NCI-H524 (cell line): ENCODE results near the gene NAA20.

ENCODE experiments used
- DNase-seq, 2 experiments: peaks; one replicate each; lab custom pipeline; 2025; lab: John Stamatoyannopoulos, UW

The NAA20 gene

DNA sequence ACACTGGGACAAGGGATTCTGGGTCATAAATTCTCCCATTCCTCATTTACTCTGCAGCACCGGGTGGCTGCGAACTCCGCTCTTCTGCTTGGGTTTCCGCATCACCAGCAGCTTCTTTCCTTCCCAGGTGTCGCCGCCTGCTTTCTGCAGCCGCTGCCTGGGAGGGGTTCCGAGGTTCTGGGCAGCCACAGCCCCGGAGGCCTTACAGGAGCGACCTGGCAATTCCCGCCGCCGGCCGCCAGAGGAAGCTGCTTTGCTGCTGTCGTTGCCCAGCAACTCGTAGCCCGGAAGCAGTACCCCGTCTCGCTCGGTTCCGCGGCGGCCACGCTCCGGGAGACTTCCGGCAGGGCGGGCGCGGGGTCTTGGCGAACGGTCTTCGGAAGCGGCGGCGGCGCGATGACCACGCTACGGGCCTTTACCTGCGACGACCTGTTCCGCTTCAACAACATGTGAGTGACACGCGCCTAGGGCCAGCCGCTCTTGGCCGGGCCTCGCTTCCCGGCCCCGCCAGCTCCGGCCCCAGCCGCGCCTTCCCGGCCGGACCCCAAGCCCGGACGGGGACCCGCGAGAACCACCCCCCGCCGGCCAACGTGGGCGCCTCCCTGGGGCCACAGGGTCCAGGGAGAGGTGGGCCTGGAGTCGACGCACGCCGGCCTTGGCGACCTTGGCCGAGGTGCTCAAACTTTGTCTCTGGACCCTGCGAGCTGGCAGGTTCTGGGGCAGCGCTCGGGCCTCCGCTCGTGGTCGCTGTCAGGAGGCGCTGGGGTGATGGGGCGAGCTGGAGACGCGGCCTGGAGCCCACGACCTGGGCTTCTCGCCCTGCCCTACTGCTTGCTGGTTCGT is at the start of gene NAA20:
Gene NAA20 (plus strand): TSS at position 362 of the 843 bp plus-strand sequence. CDS start 35 bp downstream, at position 397.
- DNase-seq, result peak; percentile 88 to 95

DNA sequence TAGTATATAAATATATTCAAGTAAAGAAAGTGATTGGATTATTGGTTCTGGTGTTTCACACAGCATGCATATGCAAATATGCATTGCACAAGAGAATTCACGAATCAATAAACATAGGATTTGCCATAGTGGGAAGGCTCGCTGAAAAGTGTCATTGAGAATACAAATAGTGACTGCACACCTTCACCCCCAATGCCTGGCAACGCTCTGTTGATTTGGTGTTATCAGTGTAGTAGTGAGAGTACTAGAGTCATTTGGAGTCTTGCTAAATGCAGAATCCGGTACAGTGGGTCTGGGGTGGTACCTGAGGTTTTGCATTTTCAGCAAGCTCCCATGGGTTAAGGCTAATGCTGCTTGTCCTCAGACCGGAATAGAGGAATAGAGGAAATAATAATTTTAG is 49.7 kb upstream of the NAA20 start:
- DNase-seq, result no peak

DNA sequence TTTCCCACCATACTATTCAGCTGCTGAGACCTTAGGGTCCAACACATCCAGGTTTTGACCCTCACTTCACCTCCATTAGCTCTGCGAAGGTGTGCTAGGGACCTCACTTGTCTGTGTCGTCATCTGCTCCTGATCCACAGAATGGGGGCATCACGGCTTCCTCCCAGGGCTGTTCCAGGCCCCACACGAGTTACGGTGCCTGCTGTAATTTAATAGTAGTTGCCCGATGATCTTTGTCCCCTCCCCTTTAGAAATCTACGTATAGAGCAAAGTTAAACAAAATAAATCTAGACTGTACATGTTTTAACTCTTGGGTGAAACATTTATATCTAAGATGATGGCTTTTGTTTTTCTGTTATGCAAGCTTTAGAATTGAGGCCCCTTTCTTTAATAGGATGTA is 49.1 kb upstream of the NAA20 start:
- no peak for DNase-seq

- no peak for DNase-seq
Measured at GRCh38 chr20:19968466-19969073, 48.6 kb upstream of the NAA20 start.

DNA sequence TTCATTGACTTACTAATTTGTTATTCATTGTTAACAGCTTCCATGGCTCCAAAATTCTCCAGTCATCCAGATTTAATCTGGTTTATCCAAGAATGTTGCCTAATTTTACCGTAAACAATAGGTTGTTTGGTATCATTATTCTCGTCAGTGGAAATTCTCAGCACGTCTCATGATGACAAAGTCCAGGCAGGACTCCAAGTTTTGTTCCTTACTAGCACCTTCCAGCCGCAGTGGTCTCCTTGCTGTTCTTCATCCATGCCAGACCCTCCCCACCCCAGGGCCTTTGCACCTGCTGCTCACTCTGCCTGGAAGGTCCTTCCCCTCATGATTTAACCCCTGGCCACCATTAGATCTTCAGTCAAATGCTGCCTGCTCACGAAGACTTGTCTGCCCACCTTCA is 48.1 kb upstream of the NAA20 start:
- DNase-seq, result no peak

DNA sequence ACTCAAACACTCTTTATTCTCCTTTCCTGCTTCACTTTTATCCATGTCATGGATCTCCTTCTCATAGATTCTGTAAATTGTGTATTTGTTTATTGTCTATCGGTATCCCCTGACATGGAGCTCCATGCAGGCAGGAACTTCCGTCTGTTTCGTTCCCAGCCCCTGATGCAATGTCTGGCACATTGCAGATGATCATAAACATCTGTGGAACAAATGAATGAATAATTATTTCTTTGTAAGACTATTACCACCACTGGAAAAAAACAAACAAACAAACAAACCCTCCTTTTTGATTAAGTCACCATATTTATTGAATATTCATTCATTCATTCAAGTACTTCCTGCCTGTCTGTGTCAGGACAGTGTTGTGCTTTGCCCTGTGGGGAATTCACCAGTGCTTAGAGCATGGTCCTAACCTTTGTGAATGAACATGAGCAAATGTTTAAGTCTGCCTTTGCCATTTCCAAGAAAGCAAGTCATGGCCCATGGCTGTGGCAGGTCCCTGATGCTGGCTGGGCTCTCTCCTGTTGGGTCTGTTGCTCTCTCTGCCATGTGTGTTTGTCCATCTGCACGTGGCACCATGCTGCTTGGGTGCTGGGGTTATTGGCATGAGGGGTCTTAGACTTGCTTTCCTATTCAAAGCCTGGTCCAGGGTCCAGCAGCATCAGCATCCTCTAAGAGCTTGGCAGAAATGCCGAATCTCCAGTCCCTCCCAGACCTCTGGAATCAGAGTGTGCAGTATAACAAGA is 47.5 kb upstream of the NAA20 start:
- DNase-seq, result no peak

DNA sequence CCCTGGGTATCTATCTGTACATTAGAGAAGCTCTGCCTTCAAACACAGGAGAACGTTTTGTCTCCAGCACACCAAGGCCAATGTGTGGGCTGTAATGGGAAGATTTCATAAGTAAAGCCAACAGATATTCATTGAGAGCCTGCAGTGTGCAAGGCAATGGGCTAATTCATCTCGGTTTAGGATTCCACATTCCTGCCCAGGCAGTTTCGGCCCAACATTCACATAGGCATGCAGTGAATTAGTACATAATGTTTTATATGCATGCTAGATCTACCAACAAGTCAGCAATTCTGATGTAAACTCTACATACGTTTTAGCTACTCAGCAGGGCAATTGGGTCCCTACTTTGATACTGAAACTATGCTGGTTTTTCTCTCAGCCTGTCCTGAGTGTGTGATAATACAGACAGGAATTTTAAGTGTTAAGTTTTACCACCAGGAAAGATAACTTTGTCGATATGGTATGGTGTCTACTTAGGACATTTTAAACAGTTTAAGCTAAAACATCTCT is 46.9 kb upstream of the NAA20 start:
- no peak for DNase-seq

DNA sequence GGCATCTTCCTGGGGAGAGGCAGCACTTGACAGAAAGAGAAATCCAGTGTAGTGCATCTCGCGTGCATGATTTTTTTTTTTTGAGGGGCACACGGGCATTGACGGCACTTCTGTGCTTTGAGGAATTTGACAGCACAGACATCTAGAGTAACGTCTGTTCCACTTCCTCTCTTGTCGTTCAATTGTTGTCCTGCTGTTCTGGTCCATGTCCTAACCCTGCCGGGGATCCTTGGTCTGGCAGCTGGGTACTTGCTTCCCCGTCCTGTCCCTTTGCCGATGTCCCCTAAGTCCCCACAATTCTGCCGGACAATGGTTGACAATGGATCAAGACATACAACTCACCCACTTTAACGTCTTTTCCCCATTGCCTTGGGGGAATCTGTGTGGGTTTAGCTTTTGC is 46.0 kb upstream of the NAA20 start:
- no peak for DNase-seq

GRCh38 chr20:19973961-19974629 is 43.1 kb upstream of the NAA20 start:
- DNase-seq, result no peak

GRCh38 chr20:19974630-19975435 is 42.3 kb upstream of the NAA20 start:
- peak; percentile 52 to 75 for DNase-seq

DNA sequence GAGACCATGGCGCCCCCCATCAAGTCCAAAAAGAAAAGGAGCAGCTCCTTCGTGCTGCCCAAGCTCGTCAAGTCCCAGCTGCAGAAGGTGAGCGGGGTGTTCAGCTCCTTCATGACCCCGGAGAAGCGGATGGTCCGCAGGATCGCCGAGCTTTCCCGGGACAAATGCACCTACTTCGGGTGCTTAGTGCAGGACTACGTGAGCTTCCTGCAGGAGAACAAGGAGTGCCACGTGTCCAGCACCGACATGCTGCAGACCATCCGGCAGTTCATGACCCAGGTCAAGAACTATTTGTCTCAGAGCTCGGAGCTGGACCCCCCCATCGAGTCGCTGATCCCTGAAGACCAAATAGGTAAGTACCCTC is 41.7 kb upstream of the NAA20 start:
- DNase-seq, result peak; percentile 52 to 60

- DNase-seq, result peak; percentile 40 to 72
Measured at GRCh38 chr20:19975901-19976300, 41.3 kb upstream of the NAA20 start.

- no peak for DNase-seq
Measured at GRCh38 chr20:19976595-19977372, 40.4 kb upstream of the NAA20 start.

GRCh38 chr20:19977373-19977770 is 39.8 kb upstream of the NAA20 start:
- DNase-seq, result no peak

GRCh38 chr20:19978511-19979210 is 38.5 kb upstream of the NAA20 start:
- no peak for DNase-seq

GRCh38 chr20:19981031-19981451 is 36.1 kb upstream of the NAA20 start:
- no peak for DNase-seq

- DNase-seq, result no peak
Measured at GRCh38 chr20:19986419-19986818, 30.7 kb upstream of the NAA20 start.

DNA sequence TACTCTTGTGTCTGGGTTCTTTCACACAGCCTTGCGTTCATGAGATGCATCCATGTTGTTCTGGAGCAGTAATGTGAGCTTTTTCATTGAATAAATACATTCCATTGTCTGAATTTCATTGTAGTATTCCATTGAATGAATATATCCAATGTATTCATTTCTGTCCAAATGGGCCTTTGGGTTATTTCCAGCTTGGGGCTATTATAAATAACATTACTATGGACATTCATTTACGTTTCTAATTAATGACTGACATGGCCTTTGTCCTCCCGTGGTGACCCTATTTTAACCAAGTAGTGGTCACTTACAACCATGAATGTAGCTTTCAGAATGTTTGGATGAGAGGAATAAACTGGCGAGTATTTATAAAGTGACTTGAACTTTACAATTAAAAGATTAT is 30.1 kb upstream of the NAA20 start:
- no peak for DNase-seq

- DNase-seq, result no peak
Measured at GRCh38 chr20:19990850-19991249, 26.3 kb upstream of the NAA20 start.

- DNase-seq, result no peak
Measured at GRCh38 chr20:19991308-19991707, 25.9 kb upstream of the NAA20 start.
